IPS-11a (cell line): ENCODE measurements around the gene CLEC10A.

Experiments
- H3K4me3 ChIP-seq: one replicate; pipeline ENCODE4 v1.5.1; 2013; ENCODE audit warnings: low read depth, low read length, control low read depth

Gene CLEC10A

GRCh38 chr17:7042501-7043181 lies 37.4 kb downstream of the CLEC10A start:
- peak overlapping the region; percentile 50 for H3K4me3 ChIP-seq

GRCh38 chr17:7041607-7042500 lies 38.2 kb downstream of the CLEC10A start:
- H3K4me3 ChIP-seq: peak overlapping the region; percentile 50

DNA sequence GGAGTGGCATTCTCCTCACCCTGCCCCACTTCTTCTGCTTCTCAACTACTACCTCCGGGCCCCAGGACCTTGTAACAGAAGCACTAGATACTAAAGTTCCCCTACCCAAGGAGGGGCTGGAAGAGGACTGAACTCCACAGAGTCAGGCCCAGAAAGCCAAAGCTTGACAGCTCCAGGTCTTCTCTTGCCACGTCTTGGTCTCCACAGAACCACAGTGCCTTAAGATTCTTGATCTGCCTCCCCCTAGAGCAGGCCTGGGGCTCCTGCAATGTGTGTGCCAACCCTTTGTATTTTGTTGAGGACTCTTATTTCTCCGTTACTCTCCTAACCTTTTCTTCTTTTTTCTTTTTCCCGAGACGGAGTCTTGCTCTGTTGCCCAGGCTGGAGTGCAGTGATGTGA lies 40.2 kb downstream of the CLEC10A start:
- no peak overlapping the region for H3K4me3 ChIP-seq

DNA sequence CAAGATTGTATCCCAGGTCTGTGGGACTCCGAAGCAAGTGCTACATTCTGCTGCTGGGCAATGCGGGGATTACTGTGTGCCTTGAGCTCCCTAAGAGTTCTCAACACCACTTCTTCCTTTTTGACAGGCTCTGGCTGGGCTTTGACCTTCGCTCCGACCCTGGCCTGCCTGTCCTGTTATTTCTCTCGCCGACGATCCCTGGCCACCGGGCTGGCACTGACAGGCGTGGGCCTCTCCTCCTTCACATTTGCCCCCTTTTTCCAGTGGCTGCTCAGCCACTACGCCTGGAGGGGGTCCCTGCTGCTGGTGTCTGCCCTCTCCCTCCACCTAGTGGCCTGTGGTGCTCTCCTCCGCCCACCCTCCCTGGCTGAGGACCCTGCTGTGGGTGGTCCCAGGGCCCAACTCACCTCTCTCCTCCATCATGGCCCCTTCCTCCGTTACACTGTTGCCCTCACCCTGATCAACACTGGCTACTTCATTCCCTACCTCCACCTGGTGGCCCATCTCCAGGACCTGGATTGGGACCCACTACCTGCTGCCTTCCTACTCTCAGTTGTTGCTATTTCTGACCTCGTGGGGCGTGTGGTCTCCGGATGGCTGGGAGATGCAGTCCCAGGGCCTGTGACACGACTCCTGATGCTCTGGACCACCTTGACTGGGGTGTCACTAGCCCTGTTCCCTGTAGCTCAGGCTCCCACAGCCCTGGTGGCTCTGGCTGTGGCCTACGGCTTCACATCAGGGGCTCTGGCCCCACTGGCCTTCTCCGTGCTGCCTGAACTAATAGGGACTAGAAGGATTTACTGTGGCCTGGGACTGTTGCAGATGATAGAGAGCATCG lies 41.8 kb downstream of the CLEC10A start:
- H3K4me3 ChIP-seq: no peak overlapping the region

DNA sequence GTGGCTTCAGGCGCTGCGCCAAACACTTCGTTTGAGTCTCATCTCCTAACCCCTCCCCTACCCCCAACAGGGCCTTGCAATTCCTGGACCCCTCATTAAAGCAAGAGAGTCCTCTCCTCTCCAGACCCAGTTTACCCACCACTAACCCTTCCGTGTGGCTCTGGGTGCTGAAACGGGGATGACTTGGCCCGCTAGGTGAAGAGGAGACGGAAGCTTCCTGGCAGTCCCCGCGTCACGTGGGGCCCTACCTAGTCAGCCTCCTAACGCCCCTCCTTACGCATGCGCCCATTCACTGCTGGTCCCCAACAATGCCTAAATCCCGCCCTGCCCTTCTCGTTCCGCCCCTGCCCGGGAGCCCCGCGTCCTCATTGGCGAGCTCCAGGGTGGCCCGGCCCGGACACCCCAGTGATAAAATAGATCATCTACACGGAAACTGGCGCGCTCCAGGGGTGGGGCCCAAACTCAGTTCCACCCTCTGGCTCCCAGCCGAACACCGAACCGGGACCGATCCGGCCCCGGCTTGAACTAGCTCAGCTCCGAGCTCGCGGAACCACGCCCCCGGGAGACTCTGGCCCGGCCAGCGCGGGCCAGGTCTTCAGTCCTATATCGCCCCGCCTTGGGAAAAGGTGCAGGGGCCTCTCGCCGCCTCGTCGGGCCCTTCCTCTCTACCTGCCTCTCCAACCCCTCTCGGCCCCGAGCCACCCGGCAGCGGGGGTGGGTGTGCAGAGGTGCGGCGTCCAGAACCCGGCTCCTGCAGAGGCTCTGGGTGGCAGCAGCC lies 44.3 kb downstream of the CLEC10A start, which contains the start of gene SLC16A13:
Gene SLC16A13 (plus strand): TSS at position 425 of the 778 bp plus-strand sequence. CDS start 368 bp downstream, outside the sequence.
- H3K4me3 ChIP-seq: peak within 1 kb of the TSS; percentile 73

DNA sequence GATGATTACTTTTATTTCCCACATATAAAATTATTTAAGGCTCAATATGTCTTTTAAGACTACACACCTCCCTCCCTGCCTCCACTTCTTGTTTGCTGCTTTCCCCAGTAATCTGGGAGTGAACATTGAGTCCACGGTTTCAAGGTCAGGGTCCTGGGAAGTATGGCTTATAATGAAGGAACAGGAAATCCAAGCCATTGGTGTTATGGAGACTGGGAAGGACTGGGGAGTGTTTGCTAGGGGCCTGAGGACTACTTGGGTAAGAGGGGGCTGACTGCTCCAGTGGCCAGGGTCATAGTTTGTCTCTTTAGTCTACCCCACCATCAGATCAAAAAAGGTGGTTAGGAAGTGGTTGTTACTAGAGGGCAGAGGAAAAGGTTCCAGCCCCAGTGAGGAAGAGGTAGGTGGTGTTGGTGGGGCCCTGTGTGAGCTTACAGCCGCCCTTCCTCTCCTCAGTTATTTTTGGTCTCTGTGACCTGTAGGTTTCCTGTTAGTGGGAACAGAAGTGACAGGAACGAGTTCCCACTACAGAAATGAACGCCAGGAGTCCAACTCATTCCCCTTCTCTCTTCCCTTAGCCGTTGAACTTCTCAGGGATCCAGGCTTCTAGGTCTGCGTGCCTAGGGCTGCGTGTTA lies 45.0 kb downstream of the CLEC10A start:
- peak overlapping the region; percentile 73 for H3K4me3 ChIP-seq

DNA sequence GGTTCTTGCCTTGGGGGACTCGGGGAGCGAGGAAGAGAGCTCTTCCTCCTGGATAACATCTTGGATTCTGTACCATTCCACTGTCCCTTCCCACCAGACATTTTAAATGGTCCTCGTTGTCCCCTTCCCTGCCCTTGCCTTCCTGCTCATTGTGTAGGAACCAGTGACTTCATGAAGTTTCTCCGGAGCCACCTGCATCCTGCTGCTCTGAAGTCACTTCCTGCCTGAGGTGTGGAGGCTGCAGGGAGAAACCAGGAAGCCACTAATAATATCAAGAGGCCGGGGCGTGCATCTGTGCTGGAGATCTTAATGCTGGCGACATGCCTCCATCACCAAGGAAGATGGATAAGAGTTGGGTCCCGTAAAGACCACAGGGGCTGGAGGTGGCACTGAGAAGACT lies 50.4 kb downstream of the CLEC10A start:
- H3K4me3 ChIP-seq: no peak overlapping the region

GRCh38 chr17:7029096-7029495 lies 51.0 kb downstream of the CLEC10A start:
- H3K4me3 ChIP-seq: no peak overlapping the region

DNA sequence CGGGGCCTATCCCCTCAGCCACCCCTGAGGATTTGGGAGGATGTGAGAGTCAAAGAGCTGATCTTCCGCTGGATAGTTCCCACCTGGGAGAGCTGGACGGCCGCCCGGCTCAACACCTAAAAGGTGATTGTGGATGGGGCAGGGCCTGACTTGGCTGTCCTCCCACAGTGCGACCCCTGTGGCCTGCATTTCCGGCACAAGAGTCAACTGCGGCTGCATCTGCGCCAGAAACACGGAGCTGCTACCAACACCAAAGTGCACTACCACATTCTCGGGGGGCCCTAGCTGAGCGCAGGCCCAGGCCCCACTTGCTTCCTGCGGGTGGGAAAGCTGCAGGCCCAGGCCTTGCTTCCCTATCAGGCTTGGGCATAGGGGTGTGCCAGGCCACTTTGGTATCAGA lies 52.7 kb downstream of the CLEC10A start:
- H3K4me3 ChIP-seq: no peak overlapping the region

DNA sequence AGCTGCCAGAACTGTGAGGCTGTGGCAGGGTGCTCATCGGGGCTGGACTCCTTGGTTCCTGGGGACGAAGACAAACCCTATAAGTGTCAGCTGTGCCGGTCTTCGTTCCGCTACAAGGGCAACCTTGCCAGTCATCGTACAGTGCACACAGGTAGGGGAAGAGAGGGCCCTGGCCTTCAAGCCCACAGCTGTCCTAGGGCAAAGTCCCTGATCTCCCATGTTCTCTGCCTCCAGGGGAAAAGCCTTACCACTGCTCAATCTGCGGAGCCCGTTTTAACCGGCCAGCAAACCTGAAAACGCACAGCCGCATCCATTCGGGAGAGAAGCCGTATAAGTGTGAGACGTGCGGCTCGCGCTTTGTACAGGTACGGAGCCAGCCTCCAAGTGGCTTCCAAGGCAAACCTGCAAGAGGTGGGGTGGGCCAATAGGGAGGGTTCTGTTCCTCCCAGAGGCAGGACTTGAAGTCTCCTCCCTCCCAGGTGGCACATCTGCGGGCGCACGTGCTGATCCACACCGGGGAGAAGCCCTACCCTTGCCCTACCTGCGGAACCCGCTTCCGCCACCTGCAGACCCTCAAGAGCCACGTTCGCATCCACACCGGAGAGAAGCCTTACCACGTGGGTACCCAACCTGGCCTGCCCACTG lies 53.5 kb downstream of the CLEC10A start:
- H3K4me3 ChIP-seq: no peak overlapping the region

DNA sequence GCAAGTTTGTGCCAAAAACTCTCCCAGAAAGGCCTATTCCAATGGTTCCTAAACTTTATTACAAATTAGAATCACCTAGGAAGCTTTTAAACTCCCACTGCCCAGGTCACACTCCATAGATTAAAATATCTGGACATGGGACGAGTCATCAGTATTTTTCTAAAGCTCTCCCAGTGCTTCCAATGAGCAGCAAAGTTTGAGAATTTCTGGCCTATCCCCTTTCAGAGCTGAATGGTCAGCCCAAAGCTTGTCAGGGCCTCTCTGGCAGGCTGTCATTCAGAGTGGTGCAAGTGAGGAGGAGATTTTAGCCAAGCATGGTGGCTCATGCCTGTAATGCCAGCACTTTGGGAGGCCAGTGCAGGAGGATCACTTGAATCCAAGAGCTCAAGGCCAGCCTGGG lies 54.8 kb downstream of the CLEC10A start:
- no peak overlapping the region for H3K4me3 ChIP-seq
